HG02852 (cell line): ENCODE measurements around the gene FCRL2.
"Not testable (repeated sequence)": the region's sequence is repeated elsewhere in the genome, so short reads cannot be mapped to it uniquely, and the experiment has no call there.

Experiments
- ATAC-seq: cut with Tn5 transposase; IDR thresholded peaks from one replicate; pipeline ENCODE4 v1.9.1; 2021; ENCODE audit warnings: mild to moderate bottlenecking, moderate library complexity; ENCODE audit not compliant: unreplicated experiment

The FCRL2 gene

DNA sequence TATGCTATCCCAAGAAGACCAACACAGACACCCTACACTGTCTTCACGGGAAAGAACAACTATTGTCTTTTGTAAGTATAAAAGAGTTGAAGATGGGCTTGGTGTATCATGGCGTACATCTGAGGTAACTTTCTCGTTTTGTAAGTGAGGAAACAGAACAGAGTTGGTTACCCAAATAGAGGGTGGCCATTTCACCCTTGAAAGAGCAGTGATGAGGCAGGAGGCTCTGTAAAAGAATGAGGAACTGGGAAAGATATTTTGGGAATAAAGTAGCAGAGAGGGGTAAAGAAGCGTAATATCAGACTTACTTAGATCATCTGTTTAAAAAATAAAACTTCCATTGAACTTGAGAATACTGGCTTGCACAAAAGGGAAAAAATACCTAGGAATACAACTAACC is 18.9 kb downstream of the FCRL2 start:
- ATAC-seq = no peak

- ATAC-seq = no peak
These were observed 23.3 kb downstream of the FCRL2 start for GRCh38 chr1:157753611-157754010.

DNA sequence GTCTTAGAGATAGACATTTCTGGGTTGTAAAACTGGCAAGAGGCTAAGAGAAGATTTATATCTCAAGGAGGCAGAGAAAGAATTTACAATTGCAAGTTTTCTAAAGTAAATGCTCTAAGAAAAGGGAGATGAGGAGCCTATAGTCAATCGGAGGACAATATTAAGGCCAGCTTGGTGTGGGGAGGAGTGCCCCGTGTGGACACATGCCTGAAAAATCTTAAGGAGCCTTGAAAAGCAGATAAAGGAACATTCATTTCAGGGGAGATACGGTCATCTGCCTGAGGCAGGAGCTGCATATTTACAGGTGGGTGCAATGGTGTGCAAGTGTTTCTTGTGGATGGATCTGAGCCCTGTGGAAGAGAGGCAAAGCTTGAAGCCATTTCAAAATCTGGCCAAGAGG is 25.6 kb downstream of the FCRL2 start:
- ATAC-seq = no peak

DNA sequence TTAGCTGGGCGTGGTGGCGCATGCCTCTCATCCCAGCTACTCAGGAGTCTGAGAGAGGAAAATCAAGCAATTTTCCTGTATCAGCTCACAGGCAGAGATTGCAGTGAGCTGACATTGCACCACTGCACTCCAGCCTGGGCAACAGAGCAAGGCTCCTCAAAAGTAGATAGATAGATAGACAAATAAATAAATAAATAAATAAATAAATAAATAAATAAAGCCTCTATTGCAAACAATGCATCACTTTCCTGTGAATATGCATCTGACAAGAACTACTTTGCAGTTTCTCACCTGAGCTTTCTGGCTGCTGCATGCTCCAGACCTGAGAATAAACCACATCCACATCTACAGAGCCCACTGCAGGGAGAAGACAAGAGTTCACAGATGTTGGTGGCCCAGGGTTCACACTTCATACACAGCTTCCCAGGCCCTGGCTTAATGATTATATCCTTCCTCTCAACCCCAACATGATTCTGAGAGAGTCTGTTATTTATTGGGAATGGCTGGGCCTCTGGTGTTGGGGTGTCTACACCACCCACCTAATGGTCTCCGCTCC is 28.6 kb downstream of the FCRL2 start:
- ATAC-seq = no peak

DNA sequence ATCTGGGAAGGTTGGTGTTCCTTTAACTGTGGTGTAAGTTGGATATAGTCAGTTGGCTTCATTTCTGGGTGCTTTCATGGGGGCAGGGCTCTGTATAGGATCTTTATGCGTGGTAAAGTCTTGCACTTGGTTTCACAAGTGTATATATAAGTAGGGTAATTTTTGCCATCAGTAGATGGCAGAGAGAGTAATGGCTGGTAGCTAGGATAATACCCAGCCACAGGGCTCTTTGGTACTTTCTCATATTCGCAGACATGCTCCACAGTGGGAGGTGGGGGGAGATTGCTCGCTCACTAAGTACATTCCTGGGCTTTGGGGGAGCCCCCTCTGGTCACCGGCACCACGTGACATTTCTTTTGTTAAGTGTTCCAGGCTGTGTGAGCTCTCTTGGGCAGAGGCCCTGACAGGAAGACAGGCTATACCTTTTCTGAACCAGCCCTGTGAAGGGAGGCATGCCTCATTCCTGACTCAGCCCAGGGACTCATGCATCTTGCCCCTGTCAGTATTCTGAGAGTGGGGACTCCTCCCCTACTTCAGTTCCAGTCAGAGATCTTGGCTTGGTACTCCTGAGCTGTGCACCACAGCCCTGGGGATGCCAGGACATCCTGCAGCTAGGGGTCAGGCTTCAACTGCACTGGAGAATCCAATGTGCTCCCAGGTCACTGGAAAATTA is 37.6 kb downstream of the FCRL2 start:
- no peak for ATAC-seq

- not testable (repeated sequence) for ATAC-seq
These were observed 40.9 kb downstream of the FCRL2 start for GRCh38 chr1:157735991-157736390.

GRCh38 chr1:157734321-157734720 is 42.6 kb downstream of the FCRL2 start:
- ATAC-seq = no peak

DNA sequence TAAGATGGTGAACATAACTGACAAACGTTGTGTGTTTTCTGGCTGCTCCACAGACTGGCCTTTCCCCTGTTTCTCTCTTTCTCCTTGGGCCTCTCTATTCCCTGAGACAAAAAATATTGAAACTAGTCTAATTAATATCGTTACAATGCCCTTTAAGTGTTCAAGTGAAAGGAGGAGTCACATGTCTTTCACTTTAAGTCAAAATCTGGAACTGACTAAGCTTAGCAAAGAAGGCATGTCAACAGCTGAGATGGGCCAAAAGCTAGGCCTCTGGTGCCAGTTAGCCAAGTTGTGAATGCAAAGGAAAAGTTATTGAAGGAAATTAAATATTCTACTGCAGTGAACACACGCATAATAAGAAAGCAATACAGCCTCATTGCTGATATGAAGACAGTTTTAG is 44.2 kb downstream of the FCRL2 start:
- ATAC-seq = peak; percentile 51

- ATAC-seq = no peak
These were observed 51.7 kb downstream of the FCRL2 start for GRCh38 chr1:157725221-157725577.

- ATAC-seq = no peak
These were observed 52.3 kb downstream of the FCRL2 start for GRCh38 chr1:157724537-157725220.

- no peak for ATAC-seq
These were observed 53.8 kb downstream of the FCRL2 start for GRCh38 chr1:157723157-157723556.

DNA sequence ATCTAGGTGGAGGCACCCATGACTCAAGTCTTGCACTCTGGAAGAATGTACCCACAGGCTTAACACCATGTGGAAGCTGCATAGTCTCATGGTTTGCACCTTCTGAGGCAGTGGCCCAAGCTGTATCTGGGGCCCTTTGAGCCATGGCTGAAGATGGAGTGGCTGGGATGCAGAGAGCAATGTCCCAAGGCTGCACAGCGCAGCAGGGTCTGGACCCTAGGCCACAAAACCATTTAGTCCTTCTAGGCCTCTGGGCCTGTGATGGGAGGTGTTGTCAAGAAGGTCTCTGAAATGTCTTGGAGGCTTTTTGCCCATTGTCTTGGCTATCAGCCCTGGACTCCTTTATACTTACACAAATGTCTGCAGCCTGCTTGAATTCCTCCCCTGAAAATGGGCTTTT is 54.9 kb downstream of the FCRL2 start:
- ATAC-seq = no peak

- no peak for ATAC-seq
These were observed 61.2 kb downstream of the FCRL2 start for GRCh38 chr1:157715736-157716135.

- ATAC-seq = no peak
These were observed 65.1 kb downstream of the FCRL2 start for GRCh38 chr1:157711802-157712201.

DNA sequence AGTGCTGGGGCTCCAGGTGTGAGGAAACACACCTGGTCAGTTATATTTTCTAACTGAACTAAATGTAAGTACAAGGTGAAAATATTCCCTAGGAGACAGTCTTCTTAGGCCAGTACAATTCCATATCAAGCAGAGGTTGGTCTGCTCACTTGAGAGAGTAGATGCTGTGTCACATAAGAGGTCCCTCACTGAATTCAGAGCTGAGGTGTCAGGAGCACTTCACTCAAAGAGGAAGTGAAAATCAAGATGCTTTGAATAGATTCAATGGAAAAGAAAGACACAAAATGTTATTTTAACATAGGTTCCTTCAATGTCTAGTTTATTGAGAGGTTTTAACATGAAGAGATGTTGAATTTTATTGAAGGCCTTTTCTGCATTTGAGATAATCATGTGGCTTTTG is 72.1 kb downstream of the FCRL2 start:
- no peak for ATAC-seq

GRCh38 chr1:157703981-157704380 is 73.0 kb downstream of the FCRL2 start:
- ATAC-seq = no peak

GRCh38 chr1:157702308-157702825 is 74.6 kb downstream of the FCRL2 start:
- ATAC-seq = no peak

GRCh38 chr1:157700732-157701131 is 76.2 kb downstream of the FCRL2 start, which contains the start of gene FCRL3:
FCRL3 (minus strand) TSS chr1:157700769; CDS start chr1:157700489, 280 bp downstream.
- no peak for ATAC-seq

DNA sequence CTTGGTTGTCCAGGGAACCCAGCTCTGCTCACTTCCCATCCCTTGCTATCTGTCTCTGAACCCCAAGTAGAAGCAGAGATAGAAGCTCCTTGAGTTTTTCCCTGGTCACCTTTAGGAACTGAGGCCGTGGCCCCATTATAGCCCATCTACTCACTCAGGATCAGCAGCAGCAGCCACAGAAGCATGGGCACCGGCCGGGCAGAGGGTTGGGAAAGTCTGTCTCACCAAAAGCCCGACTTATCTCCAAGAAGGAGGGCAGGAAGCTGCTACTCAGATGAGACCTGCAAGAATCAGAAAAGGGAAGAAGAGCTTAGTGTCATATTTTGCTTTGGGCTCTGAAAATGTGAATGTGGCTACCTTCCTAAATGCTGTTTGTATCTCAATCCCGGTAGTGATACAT is 76.6 kb downstream of the FCRL2 start:
- ATAC-seq = no peak

GRCh38 chr1:157697781-157698569 is 79.0 kb downstream of the FCRL2 start:
- no peak for ATAC-seq

DNA sequence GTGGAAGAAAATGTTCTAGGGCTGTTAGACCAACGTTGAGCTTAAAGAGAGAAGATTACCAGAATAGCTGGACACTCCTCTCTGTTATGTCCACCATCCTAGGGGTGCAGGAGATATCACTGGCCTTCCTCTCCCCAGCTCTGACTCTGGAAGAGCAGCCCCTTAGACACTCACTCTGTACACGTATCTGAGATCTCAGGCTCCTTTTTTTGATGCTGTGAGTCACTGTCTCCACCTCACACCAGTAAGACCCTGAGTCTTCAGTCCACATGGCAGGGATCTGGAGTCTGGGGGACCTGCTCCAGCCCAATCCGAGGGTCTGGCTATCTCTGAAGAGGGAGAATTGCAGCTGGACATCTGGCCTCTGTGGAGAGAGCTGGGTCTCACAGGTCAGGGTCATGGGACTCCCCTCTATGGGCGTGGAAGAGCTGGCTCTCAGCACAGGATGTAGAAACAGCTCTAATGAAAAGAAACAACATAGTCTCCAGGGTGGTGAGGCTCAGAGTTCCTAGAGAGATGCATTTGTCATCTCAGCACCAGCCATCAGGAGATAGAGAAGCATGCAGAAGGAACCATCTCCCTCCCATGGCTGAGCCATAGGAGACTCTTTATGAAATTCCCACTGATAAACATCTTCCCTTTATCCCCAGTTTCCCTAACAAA is 79.8 kb downstream of the FCRL2 start:
- ATAC-seq = no peak
